ENCODE results near the gene SYNE3.

SYNE3 gene

GRCh38 chr14:95488376-95489213 lies 27.9 kb downstream of the SYNE3 start:
- peak; percentile 26 for DNase-seq

- DNase-seq = peak; percentile 18
These were observed 28.8 kb downstream of the SYNE3 start for GRCh38 chr14:95487669-95488084.

GRCh38 chr14:95486875-95487668 lies 29.4 kb downstream of the SYNE3 start:
- DNase-seq = peak; percentile 42

- DNase-seq = no peak
These were observed 31.1 kb downstream of the SYNE3 start for GRCh38 chr14:95485222-95485819.

GRCh38 chr14:95484296-95484695 lies 32.2 kb downstream of the SYNE3 start:
- no peak for DNase-seq

GRCh38 chr14:95483309-95484165 lies 32.9 kb downstream of the SYNE3 start:
- no peak for DNase-seq

GRCh38 chr14:95482627-95483308 lies 33.7 kb downstream of the SYNE3 start:
- no peak for DNase-seq

- peak; percentile 48 for DNase-seq
These were observed 34.9 kb downstream of the SYNE3 start for GRCh38 chr14:95481391-95482022.

GRCh38 chr14:95480887-95481226 lies 35.6 kb downstream of the SYNE3 start:
- no peak for DNase-seq

- no peak for DNase-seq
These were observed 36.2 kb downstream of the SYNE3 start for GRCh38 chr14:95480109-95480886.

- DNase-seq = no peak
These were observed 37.0 kb downstream of the SYNE3 start for GRCh38 chr14:95479494-95479893.

GRCh38 chr14:95478818-95479217 lies 37.6 kb downstream of the SYNE3 start:
- DNase-seq = no peak

GRCh38 chr14:95478309-95478708 lies 38.1 kb downstream of the SYNE3 start:
- DNase-seq = no peak

- DNase-seq = peak; percentile 42
These were observed 38.8 kb downstream of the SYNE3 start for GRCh38 chr14:95477411-95478269.

GRCh38 chr14:95476747-95477146 lies 39.7 kb downstream of the SYNE3 start:
- no peak for DNase-seq

- no peak for DNase-seq
These were observed 40.8 kb downstream of the SYNE3 start for GRCh38 chr14:95475540-95476240.

GRCh38 chr14:95474941-95475340 lies 41.5 kb downstream of the SYNE3 start:
- no peak for DNase-seq

GRCh38 chr14:95474486-95474885 lies 42.0 kb downstream of the SYNE3 start:
- DNase-seq = no peak

- DNase-seq = no peak
These were observed 43.6 kb downstream of the SYNE3 start for GRCh38 chr14:95472819-95473251.
